Progenitor cell of endocrine pancreas (in vitro differentiated cells): ENCODE results near the gene PUSL1. TPM values are rescaled to one million over a fixed set of nuclear protein-coding genes. Genes with fewer than 3 reads are reported as not detected.
A peak's percentile ranks its signal among the peaks of the same experiment; 100 is the strongest.

ENCODE experiments used
- DNase-seq: peaks from one replicate; pipeline ENCODE4 v3.0.0; 2021; ENCODE audit warnings: low spot score; ENCODE audit not compliant: unreplicated experiment
- H3K27ac Mint-ChIP-seq: 2 replicates; pipeline ENCODE4 v1.8.0; 2021; ENCODE audit warnings: mild to moderate bottlenecking, moderate library complexity, mixed read lengths
- H3K27me3 Mint-ChIP-seq: 2 replicates; pipeline ENCODE4 v1.8.0; 2021; ENCODE audit warnings: mixed read lengths
- H3K36me3 Mint-ChIP-seq: 2 replicates; pipeline ENCODE4 v1.8.0; 2022; ENCODE audit warnings: mixed read lengths; ENCODE audit not compliant: insufficient read depth
- H3K4me1 Mint-ChIP-seq: 2 replicates; pipeline ENCODE4 v1.8.0; 2021; ENCODE audit warnings: low read depth, mixed read lengths
- H3K4me3 Mint-ChIP-seq: 2 replicates; pipeline ENCODE4 v1.8.0; 2021; ENCODE audit warnings: low read depth, mild to moderate bottlenecking, moderate library complexity, mixed read lengths
- H3K9me3 Mint-ChIP-seq: 2 replicates; pipeline ENCODE4 v1.8.0; 2021; ENCODE audit warnings: low read depth, mixed read lengths
- CTCF ChIP-seq: fragments of 200-600 bp; sonication (generic); IDR thresholded peaks from one replicate; pipeline ENCODE4 v1.5.0; 2021; ENCODE audit warnings: antibody characterized with exemption, mild to moderate bottlenecking; ENCODE audit not compliant: unreplicated experiment
- total RNA-seq: library from RNA; stranded (reverse); gene quantifications from 2 replicates; pipeline ENCODE4 v1.2.1, GENCODE V29; 2021

PUSL1 gene
- total RNA-seq, 1 donor from 2014 or later = 13.8 TPM

DNA sequence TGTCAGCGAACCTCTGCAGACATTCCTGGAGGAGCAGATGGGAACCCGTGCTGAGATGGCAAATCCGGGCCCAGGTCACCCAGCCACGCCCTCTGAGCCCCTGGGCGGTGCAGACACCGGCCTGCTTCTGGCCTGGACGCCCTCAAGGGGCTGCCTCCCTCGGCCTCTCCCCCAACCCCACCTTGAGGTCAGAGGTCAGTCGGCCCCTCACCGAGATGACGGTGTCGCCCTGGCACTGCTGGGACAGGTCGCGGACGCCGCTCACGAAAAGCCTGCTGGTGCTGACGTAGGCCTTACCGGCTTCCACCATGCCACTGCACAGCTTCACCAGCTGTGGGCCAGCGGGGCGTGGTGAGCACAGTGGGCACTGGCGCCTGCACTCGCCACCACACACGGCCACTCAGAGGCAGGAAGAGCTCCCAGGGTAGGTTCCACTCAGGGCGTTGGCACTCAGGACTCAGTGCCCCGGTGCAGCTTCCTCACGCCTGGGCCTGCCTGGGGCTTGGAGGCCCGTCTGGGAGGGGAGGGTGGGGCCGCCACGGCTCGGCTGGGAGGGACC is 5.4 kb upstream of the PUSL1 start:
- Mint-ChIP-seq H3K9me3 (no peaks in the 10 kb centered on the region), H3K27ac (no peak overlapping the region), H3K27me3 (no peaks in the 10 kb centered on the region), H3K4me1 (peaks cover 14% of the 10 kb centered on the region), H3K4me3 (no peak overlapping the region), H3K36me3 (no peaks in the 10 kb centered on the region)
- TF ChIP-seq CTCF = no peak
- no peak for DNase-seq

DNA sequence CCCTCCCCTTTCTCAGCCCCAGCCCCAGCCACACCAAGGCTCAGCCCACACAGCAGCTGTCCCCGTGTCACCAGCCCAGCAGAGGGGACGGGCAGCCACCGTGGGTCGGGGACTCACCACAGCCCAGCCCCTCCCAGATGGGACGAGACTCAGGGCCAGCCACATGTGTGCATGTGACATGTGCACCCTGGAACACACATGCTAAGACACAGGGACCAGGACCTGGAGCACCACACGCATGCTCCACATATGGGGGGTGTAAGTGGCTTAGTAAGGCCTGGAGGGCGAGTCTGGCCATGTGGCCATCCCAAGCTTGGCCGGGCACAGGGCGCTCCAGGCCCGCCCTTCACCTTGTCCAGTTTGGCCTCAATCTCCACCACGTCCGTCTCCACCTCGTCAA is 4.7 kb upstream of the PUSL1 start:
- TF ChIP-seq CTCF = no peak
- Mint-ChIP-seq H3K9me3 (no peaks in the 10 kb centered on the region), H3K27ac (no peak overlapping the region), H3K4me3 (no peak overlapping the region), H3K27me3 (no peaks in the 10 kb centered on the region), H3K36me3 (no peaks in the 10 kb centered on the region), H3K4me1 (peaks cover 14% of the 10 kb centered on the region)
- no peak for DNase-seq

DNA sequence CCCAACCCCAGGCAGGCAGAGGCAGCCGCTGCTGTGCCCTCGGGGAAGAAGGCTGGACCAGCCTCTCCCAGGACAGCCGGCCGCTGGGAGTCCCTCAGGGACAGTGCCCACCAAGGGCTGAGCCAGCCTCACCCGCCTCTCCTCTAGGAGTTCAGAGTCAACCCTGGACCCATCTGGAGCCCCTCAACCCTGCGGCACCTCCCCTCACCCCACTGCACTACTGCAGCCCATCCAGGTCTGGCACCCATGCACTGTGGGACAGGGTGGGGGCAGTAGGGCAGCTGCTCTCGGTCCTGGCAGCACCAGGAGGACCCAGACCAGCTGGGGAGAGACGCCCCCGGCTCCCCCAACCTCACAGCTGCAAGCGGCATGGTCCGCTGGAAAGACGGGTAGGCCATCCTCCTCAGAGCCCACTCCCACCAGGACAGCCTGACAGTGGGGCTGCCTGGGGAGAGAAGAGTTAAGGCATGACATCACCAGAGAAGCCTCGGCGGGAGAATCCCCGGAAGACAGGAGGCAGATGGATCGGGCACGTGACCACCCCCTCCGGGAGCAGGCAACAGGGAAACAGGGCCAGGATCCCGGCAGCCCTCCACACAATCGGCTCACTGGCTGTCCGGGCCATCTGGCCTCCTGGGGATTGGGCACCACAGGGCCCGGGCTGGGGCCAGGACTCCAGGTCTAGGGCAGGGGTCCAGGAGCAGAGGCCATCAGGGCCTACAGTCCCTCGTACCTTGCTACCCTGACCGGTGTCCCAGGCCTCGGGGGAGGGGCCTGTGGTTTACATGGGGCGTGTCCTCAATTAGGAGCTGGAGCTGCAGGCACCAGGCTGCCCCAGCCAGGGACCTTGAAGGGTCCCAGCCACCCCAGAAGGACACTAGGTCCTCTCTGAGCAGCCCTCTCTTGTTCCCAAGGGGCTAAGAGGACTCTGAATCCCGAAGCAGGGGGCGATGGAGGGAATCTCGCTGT is 3.8 kb upstream of the PUSL1 start:
- peak overlapping the region; percentile 78 for H3K27ac Mint-ChIP-seq
- peak overlapping the region; percentile 42 for H3K4me3 Mint-ChIP-seq
- H3K4me1 Mint-ChIP-seq = peaks cover 14% of the 10 kb centered on the region
- no peaks in the 10 kb centered on the region for H3K9me3 Mint-ChIP-seq
- no peaks in the 10 kb centered on the region for H3K36me3 Mint-ChIP-seq
- no peaks in the 10 kb centered on the region for H3K27me3 Mint-ChIP-seq
- TF ChIP-seq CTCF = no peak
- DNase-seq = no peak

DNA sequence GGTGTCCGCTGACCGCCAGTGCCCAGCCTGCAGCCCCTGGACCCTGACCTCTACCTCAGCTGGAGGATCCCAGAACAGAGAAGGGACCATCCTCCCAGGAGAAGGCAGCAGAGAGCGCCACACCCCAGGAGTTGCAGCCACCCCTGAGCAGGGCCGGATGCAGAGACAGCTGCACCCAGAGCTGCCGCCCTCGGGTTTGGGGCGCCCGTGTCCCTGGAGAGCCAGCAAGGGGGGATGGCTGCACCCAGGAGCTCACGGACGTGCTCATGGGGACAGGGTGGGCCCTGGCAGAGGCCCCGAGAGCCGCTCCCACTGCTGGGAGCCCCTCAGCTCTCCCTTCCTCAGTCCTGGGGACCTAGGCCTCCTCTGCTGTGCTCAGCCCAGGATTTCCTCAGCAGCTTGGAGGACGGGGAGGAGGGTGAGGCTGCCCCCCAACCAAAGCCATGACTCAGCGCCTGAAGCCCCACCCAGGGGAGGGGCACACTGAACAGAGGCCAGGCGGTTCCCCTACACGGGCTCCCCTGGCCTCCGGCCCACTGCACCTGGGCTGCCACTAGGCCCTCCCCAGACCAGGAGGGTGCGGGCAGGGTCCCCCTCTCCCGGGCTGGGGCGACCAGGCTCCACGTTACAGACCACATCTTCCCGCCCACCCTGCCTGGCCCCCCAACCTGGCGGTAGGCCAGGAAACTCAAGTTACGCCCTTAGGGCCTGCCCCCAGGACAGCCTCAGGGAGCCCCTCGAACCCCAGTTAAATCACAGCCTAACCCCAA is 2.9 kb upstream of the PUSL1 start:
- peak overlapping the region; percentile 85 for H3K4me3 Mint-ChIP-seq
- no peaks in the 10 kb centered on the region for H3K36me3 Mint-ChIP-seq
- no peaks in the 10 kb centered on the region for H3K9me3 Mint-ChIP-seq
- H3K27me3 Mint-ChIP-seq = no peaks in the 10 kb centered on the region
- no peak for DNase-seq
- no peak overlapping the region for H3K27ac Mint-ChIP-seq
- H3K4me1 Mint-ChIP-seq = peaks cover 14% of the 10 kb centered on the region
- no peak for TF ChIP-seq CTCF

GRCh38 chr1:1306070-1306660 is 2.2 kb upstream of the PUSL1 start:
- H3K4me1 Mint-ChIP-seq = peaks cover 14% of the 10 kb centered on the region
- no peaks in the 10 kb centered on the region for H3K9me3 Mint-ChIP-seq
- H3K4me3 Mint-ChIP-seq = peak overlapping the region; percentile 85
- no peak for DNase-seq
- no peaks in the 10 kb centered on the region for H3K36me3 Mint-ChIP-seq
- TF ChIP-seq CTCF = no peak
- no peaks in the 10 kb centered on the region for H3K27me3 Mint-ChIP-seq
- no peak overlapping the region for H3K27ac Mint-ChIP-seq
